ENCODE measurements around the gene ATP6V1E1. TPM values are rescaled to one million over a fixed set of nuclear protein-coding genes. Genes with fewer than 3 reads are reported as not detected.

Gene ATP6V1E1
- total RNA-seq, 1 donor from 2014 or later, result 64.2 TPM

DNA sequence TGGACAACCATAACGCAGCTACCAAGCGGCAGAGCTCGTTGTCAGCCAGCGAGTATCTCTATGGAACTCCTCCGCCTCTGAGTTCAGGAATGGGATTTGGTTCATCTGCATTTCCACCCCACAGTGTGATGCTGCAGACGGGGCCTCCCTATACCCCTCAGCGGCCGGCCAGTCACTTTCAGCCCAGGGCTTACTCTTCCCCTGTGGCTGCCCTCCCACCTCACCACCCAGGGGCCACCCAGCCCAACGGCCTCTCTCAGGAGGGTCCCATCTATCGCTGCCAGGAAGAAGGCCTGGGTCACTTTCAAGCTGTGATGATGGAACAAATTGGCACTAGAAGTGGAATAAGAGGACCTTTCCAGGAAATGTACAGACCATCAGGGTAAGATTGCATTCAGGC, 79.4 kb downstream of the ATP6V1E1 start:
- Mint-ChIP-seq H3K4me1 (ENCODE audit: unreplicated experiment) (no peaks in the 10 kb centered on the region), H3K27ac (no peak overlapping the region), H3K4me3 (no peak overlapping the region), H3K36me3 (peaks cover 6% of the 10 kb centered on the region), H3K27me3 (no peaks in the 10 kb centered on the region), H3K9me3 (no peaks in the 10 kb centered on the region)
- no peak for DNase-seq (ENCODE audit: extremely low spot score, unreplicated experiment)
- TF ChIP-seq, protein P1, sequence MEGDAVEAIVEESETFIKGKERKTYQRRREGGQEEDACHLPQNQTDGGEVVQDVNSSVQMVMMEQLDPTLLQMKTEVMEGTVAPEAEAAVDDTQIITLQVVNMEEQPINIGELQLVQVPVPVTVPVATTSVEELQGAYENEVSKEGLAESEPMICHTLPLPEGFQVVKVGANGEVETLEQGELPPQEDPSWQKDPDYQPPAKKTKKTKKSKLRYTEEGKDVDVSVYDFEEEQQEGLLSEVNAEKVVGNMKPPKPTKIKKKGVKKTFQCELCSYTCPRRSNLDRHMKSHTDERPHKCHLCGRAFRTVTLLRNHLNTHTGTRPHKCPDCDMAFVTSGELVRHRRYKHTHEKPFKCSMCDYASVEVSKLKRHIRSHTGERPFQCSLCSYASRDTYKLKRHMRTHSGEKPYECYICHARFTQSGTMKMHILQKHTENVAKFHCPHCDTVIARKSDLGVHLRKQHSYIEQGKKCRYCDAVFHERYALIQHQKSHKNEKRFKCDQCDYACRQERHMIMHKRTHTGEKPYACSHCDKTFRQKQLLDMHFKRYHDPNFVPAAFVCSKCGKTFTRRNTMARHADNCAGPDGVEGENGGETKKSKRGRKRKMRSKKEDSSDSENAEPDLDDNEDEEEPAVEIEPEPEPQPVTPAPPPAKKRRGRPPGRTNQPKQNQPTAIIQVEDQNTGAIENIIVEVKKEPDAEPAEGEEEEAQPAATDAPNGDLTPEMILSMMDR (conservative IDR thresholded peaks at IDR 0.05), result no peak

DNA sequence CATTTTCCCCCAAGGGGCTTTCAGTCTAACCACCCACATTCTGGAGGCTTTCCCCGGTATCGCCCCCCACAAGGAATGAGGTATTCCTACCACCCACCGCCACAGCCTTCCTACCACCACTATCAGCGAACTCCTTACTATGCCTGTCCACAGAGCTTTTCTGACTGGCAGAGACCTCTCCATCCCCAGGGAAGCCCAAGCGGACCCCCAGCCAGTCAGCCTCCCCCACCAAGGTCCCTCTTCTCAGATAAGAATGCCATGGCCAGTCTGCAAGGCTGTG, 79.9 kb downstream of the ATP6V1E1 start:
- Mint-ChIP-seq H3K27ac (no peak overlapping the region), H3K4me3 (no peak overlapping the region), H3K9me3 (no peaks in the 10 kb centered on the region), H3K36me3 (peaks cover 6% of the 10 kb centered on the region), H3K27me3 (no peaks in the 10 kb centered on the region), H3K4me1 (ENCODE audit: unreplicated experiment) (no peaks in the 10 kb centered on the region)
- DNase-seq (ENCODE audit: extremely low spot score, unreplicated experiment), result no peak
- TF ChIP-seq, protein P1 (conservative IDR thresholded peaks at IDR 0.05), result no peak

DNA sequence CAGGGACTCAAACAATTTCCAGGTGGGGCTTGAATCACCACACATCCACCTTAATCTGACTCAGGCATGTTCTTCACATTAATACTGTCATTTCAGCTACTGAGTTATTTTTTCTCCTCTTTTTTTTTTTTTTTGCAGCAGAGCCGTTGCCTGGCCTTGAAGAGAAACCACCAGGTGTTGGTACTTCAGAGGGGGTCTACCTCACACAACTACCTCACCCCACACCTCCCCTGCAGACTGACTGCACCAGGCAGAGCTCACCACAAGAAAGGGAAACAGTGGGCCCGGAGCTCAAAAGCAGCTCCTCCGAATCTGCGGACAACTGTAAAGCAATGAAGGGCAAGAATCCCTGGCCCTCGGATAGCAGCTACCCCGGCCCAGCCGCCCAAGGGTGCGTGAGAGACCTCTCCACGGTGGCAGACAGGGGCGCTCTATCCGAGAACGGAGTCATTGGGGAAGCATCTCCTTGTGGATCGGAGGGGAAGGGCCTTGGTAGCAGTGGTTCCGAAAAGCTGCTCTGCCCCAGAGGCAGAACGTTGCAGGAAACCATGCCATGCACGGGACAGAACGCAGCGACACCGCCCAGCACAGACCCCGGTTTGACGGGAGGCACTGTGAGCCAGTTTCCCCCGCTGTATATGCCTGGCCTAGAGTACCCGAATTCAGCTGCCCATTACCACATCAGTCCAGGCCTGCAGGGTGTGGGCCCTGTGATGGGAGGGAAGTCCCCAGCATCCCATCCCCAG, 80.4 kb downstream of the ATP6V1E1 start:
- TF ChIP-seq, protein P1 (conservative IDR thresholded peaks at IDR 0.05), result no peak
- Mint-ChIP-seq H3K36me3 (peaks cover 6% of the 10 kb centered on the region), H3K4me1 (ENCODE audit: unreplicated experiment) (no peaks in the 10 kb centered on the region), H3K27me3 (no peaks in the 10 kb centered on the region), H3K4me3 (no peak overlapping the region), H3K27ac (no peak overlapping the region), H3K9me3 (no peaks in the 10 kb centered on the region)
- DNase-seq (ENCODE audit: extremely low spot score, unreplicated experiment), result no peak

DNA sequence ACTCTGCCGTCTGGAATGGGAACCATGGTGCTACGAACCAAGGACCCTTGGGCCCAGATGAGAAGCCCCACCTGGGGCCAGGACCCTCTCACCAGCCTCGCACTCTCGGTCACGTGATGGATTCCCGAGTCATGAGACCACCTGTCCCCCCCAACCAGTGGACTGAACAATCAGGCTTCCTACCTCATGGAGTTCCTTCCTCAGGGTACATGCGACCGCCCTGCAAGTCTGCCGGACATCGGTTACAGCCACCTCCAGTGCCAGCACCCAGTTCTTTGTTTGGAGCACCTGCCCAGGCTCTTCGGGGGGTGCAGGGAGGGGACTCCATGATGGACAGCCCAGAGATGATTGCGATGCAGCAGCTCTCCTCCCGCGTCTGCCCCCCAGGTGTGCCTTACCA, 86.1 kb downstream of the ATP6V1E1 start:
- H3K36me3 Mint-ChIP-seq, result no peaks in the 10 kb centered on the region
- TF ChIP-seq, protein P1 (conservative IDR thresholded peaks at IDR 0.05), result no peak
- no peaks in the 10 kb centered on the region for H3K9me3 Mint-ChIP-seq
- no peaks in the 10 kb centered on the region for H3K4me1 Mint-ChIP-seq (ENCODE audit: unreplicated experiment)
- H3K4me3 Mint-ChIP-seq, result no peak overlapping the region
- H3K27ac Mint-ChIP-seq, result no peak overlapping the region
- H3K27me3 Mint-ChIP-seq, result no peaks in the 10 kb centered on the region
- no peak for DNase-seq (ENCODE audit: extremely low spot score, unreplicated experiment)

Other genes with a start within 250 kb of the ATP6V1E1 start
- gene SLC25A18, start 65.3 kb downstream of the ATP6V1E1 start, total RNA-seq (ENCODE audit: low replicate concordance), result 0.43 and 1.4 TPM in 2 replicates
- 32.5 and 42.8 TPM in 2 replicates for gene BCL2L13, start 10.0 kb upstream of the ATP6V1E1 start, total RNA-seq (ENCODE audit: low replicate concordance)
- gene BID, start 145.7 kb upstream of the ATP6V1E1 start, total RNA-seq (ENCODE audit: low replicate concordance), result 36.4 and 47.2 TPM in 2 replicates

Data from type B pancreatic cell (in vitro differentiated cells).